GM12874 (cell line): ENCODE results near the gene TDP2.

Experiments
- CTCF ChIP-seq: IDR thresholded peaks from 2 replicates; pipeline ENCODE4 v1.5.1; 2011; ENCODE audit warnings: low read depth, mild to moderate bottlenecking, control low read depth, low read length, moderate library complexity; ENCODE audit not compliant: insufficient read depth

Gene TDP2

GRCh38 chr6:24691550-24691949 is 24.9 kb upstream of the TDP2 start:
- no peak for TF ChIP-seq CTCF

- TF ChIP-seq CTCF: no peak
Measured at GRCh38 chr6:24690593-24690992, 23.9 kb upstream of the TDP2 start.

- no peak for TF ChIP-seq CTCF
Measured at GRCh38 chr6:24689964-24690363, 23.3 kb upstream of the TDP2 start.

- no peak for TF ChIP-seq CTCF
Measured at GRCh38 chr6:24686946-24687345, 20.2 kb upstream of the TDP2 start.

- no peak for TF ChIP-seq CTCF
Measured at GRCh38 chr6:24686408-24686807, 19.7 kb upstream of the TDP2 start.

GRCh38 chr6:24683297-24684296 is 16.9 kb upstream of the TDP2 start:
- no peak for TF ChIP-seq CTCF

- no peak for TF ChIP-seq CTCF
Measured at GRCh38 chr6:24680582-24680981, 13.9 kb upstream of the TDP2 start.
